IMR-90 (cell line): ENCODE data around the gene TRAPPC14. TPM values are rescaled to one million over a fixed set of nuclear protein-coding genes. Genes with fewer than 3 reads are reported as not detected.

Experiments
- ATAC-seq: fragments of 200-7000 bp; cut with Tn5 transposase; 2 replicates; pipeline ENCODE4 v1.9.1; 2020; ENCODE audit warnings: low read depth, mild to moderate bottlenecking, moderate library complexity
- BruUV-seq: library from RNA; stranded (reverse); fragments of 400-500 nt; replicated peaks from 2 replicates; lab custom pipeline; 2021; lab: Mats Ljungman, UMichigan
- CTCF ChIA-PET: fragments of 300-600 bp; formaldehyde crosslinking; extraction: SDS; loops from one replicate; lab custom pipeline; 2021; ENCODE audit warnings: antibody characterized with exemption; lab: Yijun Ruan, JAX
- POLR2A ChIA-PET: fragments of 300-600 bp; sonication (Branson Sonifier 250); formaldehyde crosslinking; loops from one replicate; lab custom pipeline; 2022; ENCODE audit warnings: antibody characterized with exemption; ENCODE audit not compliant: unreplicated experiment; lab: Charles Lee
- DNase-seq: peaks from one replicate; pipeline ENCODE4 v3.0.0; 2013
- H2AFZ ChIP-seq: replicated peaks from 2 replicates; pipeline ENCODE3; 2013; ENCODE audit warnings: low read length, mild to moderate bottlenecking; ENCODE audit not compliant: poor library complexity
- H2AK5ac ChIP-seq: 2 replicates; pipeline ENCODE4 v1.6.1; 2013; ENCODE audit warnings: low read depth, low read length, inconsistent platforms
- H2AK9ac ChIP-seq: replicated peaks from 2 replicates; pipeline ENCODE3; 2013; ENCODE audit warnings: mild to moderate bottlenecking, low read depth, low read length, moderate library complexity; ENCODE audit not compliant: poor library complexity
- H2BK120ac ChIP-seq: 2 replicates; pipeline ENCODE4 v1.6.1; 2013; ENCODE audit warnings: low read depth, low read length, inconsistent platforms
- H2BK15ac ChIP-seq: 3 replicates; pipeline ENCODE4 v1.6.1; 2013; ENCODE audit warnings: low read depth, low read length, inconsistent platforms
- H2BK20ac ChIP-seq: 2 replicates; pipeline ENCODE4 v1.6.1; 2013; ENCODE audit warnings: low read depth, mild to moderate bottlenecking, inconsistent platforms, low read length, moderate library complexity
- H2BK5ac ChIP-seq: 2 replicates; pipeline ENCODE4 v1.6.1; 2013; ENCODE audit warnings: mild to moderate bottlenecking, low read depth, low read length, inconsistent platforms; ENCODE audit not compliant: poor library complexity, severe bottlenecking
- H3K14ac ChIP-seq: replicated peaks from 2 replicates; pipeline ENCODE4 v1.6.1; 2013; ENCODE audit warnings: low read depth, low read length, inconsistent platforms
- H3K18ac ChIP-seq: 2 replicates; pipeline ENCODE4 v1.6.1; 2013; ENCODE audit warnings: low read depth, low read length, control low read depth
- H3K23ac ChIP-seq: 2 replicates; pipeline ENCODE4 v1.6.1; 2013; ENCODE audit warnings: low read depth, low read length, inconsistent platforms
- H3K27ac ChIP-seq: 2 replicates; pipeline ENCODE4 v1.5.1; 2013; ENCODE audit warnings: mild to moderate bottlenecking, control low read depth, low read length; ENCODE audit not compliant: insufficient read depth
- H3K27me3 ChIP-seq: 2 replicates; pipeline ENCODE4 v1.6.1; 2013; ENCODE audit warnings: low read length; ENCODE audit not compliant: control insufficient read depth, insufficient read depth
- H3K36me3 ChIP-seq: 2 replicates; pipeline ENCODE4 v1.6.1; 2013; ENCODE audit warnings: low read length, mixed read lengths; ENCODE audit not compliant: control insufficient read depth, insufficient read depth
- H3K4ac ChIP-seq: 2 replicates; pipeline ENCODE4 v1.6.1; 2013; ENCODE audit warnings: low read depth, low read length, inconsistent platforms
- H3K4me1 ChIP-seq: 2 replicates; pipeline ENCODE4 v1.6.1; 2013; ENCODE audit warnings: low read length, mixed read lengths; ENCODE audit not compliant: control insufficient read depth, insufficient read depth
- H3K4me2 ChIP-seq: 2 replicates; pipeline ENCODE4 v1.6.1; 2013; ENCODE audit warnings: low read depth, mild to moderate bottlenecking, control low read depth, low read length, moderate library complexity
- H3K4me3 ChIP-seq: 2 replicates; pipeline ENCODE4 v1.5.1; 2013; ENCODE audit warnings: low read depth, mild to moderate bottlenecking, control low read depth, low read length, moderate library complexity; ENCODE audit not compliant: insufficient read depth
- H3K56ac ChIP-seq: 2 replicates; pipeline ENCODE4 v1.6.1; 2013; ENCODE audit warnings: low read length, inconsistent platforms; ENCODE audit not compliant: insufficient read depth; ENCODE audit errors: extremely low read depth
- H3K79me1 ChIP-seq, 2 experiments: 2 replicates each; pipeline ENCODE4 v1.6.1; 2013; ENCODE audit warnings: low read length in 2 of 2, inconsistent platforms in 1 of 2, low read depth in 1 of 2
- H3K9ac ChIP-seq: 2 replicates; pipeline ENCODE4 v1.6.1; 2013; ENCODE audit warnings: low read depth, low read length, control low read depth
- H3K9me1 ChIP-seq: 2 replicates; pipeline ENCODE4 v1.6.1; 2013; ENCODE audit warnings: low read length, inconsistent platforms; ENCODE audit not compliant: insufficient read depth
- H3K9me3 ChIP-seq: 2 replicates; pipeline ENCODE4 v1.6.1; 2013; ENCODE audit warnings: low read length; ENCODE audit not compliant: control insufficient read depth, insufficient read depth
- H4K20me1 ChIP-seq: 2 replicates; pipeline ENCODE4 v1.6.1; 2013; ENCODE audit warnings: low read length, inconsistent platforms; ENCODE audit not compliant: insufficient read depth
- H4K5ac ChIP-seq: 2 replicates; pipeline ENCODE4 v1.6.1; 2013; ENCODE audit warnings: mild to moderate bottlenecking, low read depth, low read length, control low read depth
- H4K8ac ChIP-seq, 2 experiments: 2 replicates each; pipeline ENCODE4 v1.6.1; 2013; ENCODE audit warnings: low read depth in 2 of 2, low read length in 2 of 2, control low read depth in 1 of 2, inconsistent platforms in 1 of 2
- H4K91ac ChIP-seq: 2 replicates; pipeline ENCODE4 v1.6.1; 2013; ENCODE audit warnings: low read depth, low read length, inconsistent platforms; ENCODE audit not compliant: insufficient read depth
- BHLHE40 ChIP-seq: fragments of 150-350 bp; IDR thresholded peaks from 2 replicates; pipeline ENCODE4 v1.6.1; 2016; ENCODE audit warnings: mild to moderate bottlenecking, low read depth, low read length
- CEBPB ChIP-seq: IDR thresholded peaks from 2 replicates; pipeline ENCODE4 v1.6.1; 2012; ENCODE audit warnings: low read depth, low read length, improper control_type of control experiment
- CHD1 ChIP-seq: IDR thresholded peaks from 2 replicates; pipeline ENCODE4 v1.6.1; 2012; ENCODE audit warnings: low read depth, low read length, improper control_type of control experiment
- FOS ChIP-seq: fragments of 150-350 bp; IDR thresholded peaks from 2 replicates; pipeline ENCODE4 v1.6.1; 2016; ENCODE audit warnings: low read depth, low read length
- MAFK ChIP-seq: IDR thresholded peaks from 2 replicates; pipeline ENCODE4 v1.6.1; 2012; ENCODE audit warnings: low read depth, low read length, improper control_type of control experiment
- MAZ ChIP-seq: IDR thresholded peaks from 2 replicates; pipeline ENCODE4 v1.6.1; 2012; ENCODE audit warnings: low read depth, mild to moderate bottlenecking, low read length, improper control_type of control experiment, moderate library complexity, borderline replicate concordance
- MXI1 ChIP-seq: IDR thresholded peaks from 2 replicates; pipeline ENCODE4 v1.6.1; 2012; ENCODE audit warnings: low read depth, mild to moderate bottlenecking, low read length, moderate library complexity, borderline replicate concordance
- NFE2L2 ChIP-seq: fragments of 150-350 bp; IDR thresholded peaks from 2 replicates; pipeline ENCODE4 v1.6.1; 2016; ENCODE audit warnings: low read depth, mild to moderate bottlenecking, low read length
- POLR2A ChIP-seq: IDR thresholded peaks from 2 replicates; pipeline ENCODE4 v1.6.1; 2012; ENCODE audit warnings: mild to moderate bottlenecking, low read depth, low read length
- RAD21 ChIP-seq: IDR thresholded peaks from 2 replicates; pipeline ENCODE4 v1.6.1; 2012; ENCODE audit warnings: low read length, improper control_type of control experiment
- RCOR1 ChIP-seq: IDR thresholded peaks from 2 replicates; pipeline ENCODE4 v1.6.1; 2012; ENCODE audit warnings: mild to moderate bottlenecking, low read length, improper control_type of control experiment; ENCODE audit not compliant: insufficient replicate concordance
- RFX5 ChIP-seq: IDR thresholded peaks from 2 replicates; pipeline ENCODE4 v1.8.0; 2012; ENCODE audit warnings: low read depth, mild to moderate bottlenecking, low read length, moderate library complexity
- SMC3 ChIP-seq: fragments of 150-350 bp; IDR thresholded peaks from 2 replicates; pipeline ENCODE4 v1.6.1; 2016; ENCODE audit warnings: low read depth, mild to moderate bottlenecking, antibody characterized with exemption, low read length, moderate library complexity
- WGBS, 2 experiments: methylation state at CpG; one replicate each; pipeline versions ENCODE4 v1.1.5 to v1.1.7; 2013; ENCODE audit warnings: missing lambda C conversion rate in 2 of 2; ENCODE audit not compliant: insufficient read length in 1 of 2; ENCODE audit errors: extremely low coverage in 2 of 2; 5-methylcytosine and 5-hydroxymethylcytosine counted together
- dilution Hi-C: fragments of 300-500 bp; cut with HindIII; formaldehyde crosslinking; loops from one replicate; pipeline ENCODE4 v1.14.3; 2018; ENCODE audit warnings: low sequenced_read_pairs; ENCODE audit not compliant: unreplicated experiment
- in situ Hi-C: fragments of 300-500 bp; cut with MboI; formaldehyde crosslinking; loops from 3 replicates; pipeline ENCODE4 v1.14.3; 2019; ENCODE audit warnings: low sequenced_read_pairs, inconsistent platforms, mixed read lengths
- intact Hi-C: fragments of 100-400 bp; cut with micrococcal nuclease; formaldehyde crosslinking; loops from 2 replicates; pipeline ENCODE4 v1.10.0; 2022
- polyA plus RNA-seq, 3 experiments: library from polyadenylated mRNA; depleted of rRNA; stranded (reverse); fragments of >200 nt; gene quantifications; 2 replicates each; pipeline ENCODE4 v1.2.3, GENCODE V29; 2012; ENCODE audit warnings: low replicate concordance in 1 of 3
- total RNA-seq: library from RNA; depleted of rRNA; stranded (reverse); fragments of >200 nt; gene quantifications from 2 replicates; pipeline ENCODE4 v1.2.3, GENCODE V29; 2012
- TF ChIP-seq, protein P1 (sequence below): fragments of 150-350 bp; IDR thresholded peaks from 2 replicates; pipeline ENCODE4 v1.6.1; 2016; ENCODE audit warnings: low read depth, mild to moderate bottlenecking, low read length, moderate library complexity, borderline replicate concordance
- TF ChIP-seq, protein P2 (sequence below): conservative IDR thresholded peaks from 2 replicates; pipeline ENCODE4 v1.5.1; 2012; ENCODE audit warnings: mild to moderate bottlenecking, low read depth, low read length, improper control_type of control experiment
- TF ChIP-seq, protein P3 (sequence below): fragments of 150-350 bp; IDR thresholded peaks from 2 replicates; pipeline ENCODE4 v1.6.1; 2017; ENCODE audit warnings: mild to moderate bottlenecking, antibody characterized with exemption, low read length, low read depth

The TRAPPC14 gene
- total and polyA plus RNA-seq, 2 of the 4 experiments (the other 2 are of a cell fraction): 4.5 to 15.9 TPM

DNA sequence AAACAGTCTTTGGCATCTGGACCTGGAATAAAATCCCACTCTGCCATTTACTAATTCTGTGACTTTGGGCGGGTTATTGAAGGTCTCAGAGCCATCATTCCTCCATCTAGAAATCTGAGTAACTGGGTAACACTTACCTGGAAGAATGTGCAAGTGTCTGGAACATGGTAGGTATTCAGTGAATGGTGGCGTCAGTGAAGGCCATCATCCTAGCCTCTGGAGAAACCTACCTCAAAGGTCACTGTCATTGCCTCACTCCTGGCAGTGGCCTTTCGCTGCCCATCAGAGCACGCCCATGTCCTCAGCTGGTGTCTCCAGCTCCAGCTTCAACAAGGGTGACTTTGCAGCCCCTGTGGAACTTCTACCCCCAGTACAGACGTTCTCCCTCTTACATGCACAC, 5.3 kb upstream of the TRAPPC14 start:
- H3K27me3 ChIP-seq: no peaks in the 10 kb centered on the region
- H2AFZ ChIP-seq: no peak overlapping the region
- no peak overlapping the region for H4K91ac ChIP-seq
- no peak for TF ChIP-seq POLR2A
- no peak for TF ChIP-seq NFE2L2
- TF ChIP-seq, protein P1, sequence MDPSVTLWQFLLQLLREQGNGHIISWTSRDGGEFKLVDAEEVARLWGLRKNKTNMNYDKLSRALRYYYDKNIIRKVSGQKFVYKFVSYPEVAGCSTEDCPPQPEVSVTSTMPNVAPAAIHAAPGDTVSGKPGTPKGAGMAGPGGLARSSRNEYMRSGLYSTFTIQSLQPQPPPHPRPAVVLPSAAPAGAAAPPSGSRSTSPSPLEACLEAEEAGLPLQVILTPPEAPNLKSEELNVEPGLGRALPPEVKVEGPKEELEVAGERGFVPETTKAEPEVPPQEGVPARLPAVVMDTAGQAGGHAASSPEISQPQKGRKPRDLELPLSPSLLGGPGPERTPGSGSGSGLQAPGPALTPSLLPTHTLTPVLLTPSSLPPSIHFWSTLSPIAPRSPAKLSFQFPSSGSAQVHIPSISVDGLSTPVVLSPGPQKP: no peak
- TF ChIP-seq BHLHE40: no peak
- TF ChIP-seq, protein P2, sequence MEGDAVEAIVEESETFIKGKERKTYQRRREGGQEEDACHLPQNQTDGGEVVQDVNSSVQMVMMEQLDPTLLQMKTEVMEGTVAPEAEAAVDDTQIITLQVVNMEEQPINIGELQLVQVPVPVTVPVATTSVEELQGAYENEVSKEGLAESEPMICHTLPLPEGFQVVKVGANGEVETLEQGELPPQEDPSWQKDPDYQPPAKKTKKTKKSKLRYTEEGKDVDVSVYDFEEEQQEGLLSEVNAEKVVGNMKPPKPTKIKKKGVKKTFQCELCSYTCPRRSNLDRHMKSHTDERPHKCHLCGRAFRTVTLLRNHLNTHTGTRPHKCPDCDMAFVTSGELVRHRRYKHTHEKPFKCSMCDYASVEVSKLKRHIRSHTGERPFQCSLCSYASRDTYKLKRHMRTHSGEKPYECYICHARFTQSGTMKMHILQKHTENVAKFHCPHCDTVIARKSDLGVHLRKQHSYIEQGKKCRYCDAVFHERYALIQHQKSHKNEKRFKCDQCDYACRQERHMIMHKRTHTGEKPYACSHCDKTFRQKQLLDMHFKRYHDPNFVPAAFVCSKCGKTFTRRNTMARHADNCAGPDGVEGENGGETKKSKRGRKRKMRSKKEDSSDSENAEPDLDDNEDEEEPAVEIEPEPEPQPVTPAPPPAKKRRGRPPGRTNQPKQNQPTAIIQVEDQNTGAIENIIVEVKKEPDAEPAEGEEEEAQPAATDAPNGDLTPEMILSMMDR: no peak
- TF ChIP-seq RCOR1: no peak
- TF ChIP-seq MXI1: no peak
- TF ChIP-seq RFX5: no peak
- TF ChIP-seq CEBPB: no peak
- TF ChIP-seq, protein P3, sequence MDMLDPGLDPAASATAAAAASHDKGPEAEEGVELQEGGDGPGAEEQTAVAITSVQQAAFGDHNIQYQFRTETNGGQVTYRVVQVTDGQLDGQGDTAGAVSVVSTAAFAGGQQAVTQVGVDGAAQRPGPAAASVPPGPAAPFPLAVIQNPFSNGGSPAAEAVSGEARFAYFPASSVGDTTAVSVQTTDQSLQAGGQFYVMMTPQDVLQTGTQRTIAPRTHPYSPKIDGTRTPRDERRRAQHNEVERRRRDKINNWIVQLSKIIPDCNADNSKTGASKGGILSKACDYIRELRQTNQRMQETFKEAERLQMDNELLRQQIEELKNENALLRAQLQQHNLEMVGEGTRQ: no peak
- no peak for TF ChIP-seq FOS
- TF ChIP-seq MAZ: no peak
- no peak for TF ChIP-seq SMC3
- TF ChIP-seq CHD1: no peak
- TF ChIP-seq MAFK: no peak
- no peak for TF ChIP-seq RAD21
- no TSS peak for BruUV-seq
- dilution Hi-C loops: no loop called here
- H3K9me3 ChIP-seq: no peaks in the 10 kb centered on the region
- DNase-seq (no peak), ATAC-seq (no peak)
- no peak overlapping the region for H3K4me3 ChIP-seq
- H3K79me1 ChIP-seq: peaks cover 0 to 13% of the 10 kb centered on the region in 2 experiments; a peak in 1 of 4 replicates
- peaks cover 6% of the 10 kb centered on the region for H3K4me1 ChIP-seq
- H2BK120ac ChIP-seq: no peak overlapping the region
- intact Hi-C loops: no loop called here
- no peaks in the 10 kb centered on the region for H4K20me1 ChIP-seq
- no peak overlapping the region; the same call in 1 of the 2 replicates for H2AK5ac ChIP-seq
- H3K9me1 ChIP-seq: peaks cover 6% of the 10 kb centered on the region; the same call in 1 of the 2 replicates
- H4K8ac ChIP-seq: no peak overlapping the region
- no peak overlapping the region for H3K56ac ChIP-seq
- no peak overlapping the region for H3K14ac ChIP-seq
- no peak overlapping the region for H3K27ac ChIP-seq
- H3K18ac ChIP-seq: no peak overlapping the region
- ChIA-PET POLR2A (no interaction called here), CTCF (no interaction called here)
- H3K23ac ChIP-seq: no peak overlapping the region
- H2BK20ac ChIP-seq: no peak overlapping the region
- H3K4ac ChIP-seq: no peak overlapping the region
- in situ Hi-C loops: no loop called here
- H2BK15ac ChIP-seq: no peak overlapping the region
- H3K4me2 ChIP-seq: no peak overlapping the region
- peak overlapping the region; percentile 65 for H2AK9ac ChIP-seq
- H2BK5ac ChIP-seq: no peak overlapping the region
- H3K36me3 ChIP-seq: no peaks in the 10 kb centered on the region
- 81% methylated on average over 2 of the region's 5 CpGs; no CpG with 5 or more reads in 1 of the 2 experiments for WGBS, 2 experiments
- H3K9ac ChIP-seq: no peak overlapping the region
- H4K5ac ChIP-seq: no peak overlapping the region
